GM20000 (cell line): Measurements from ENCODE around the gene AGTR1.
"Not testable (repeated sequence)": the region's sequence is repeated elsewhere in the genome, so short reads cannot be mapped to it uniquely, and the experiment has no call there.

Source experiments
- DNase-seq: peaks from one replicate; pipeline ENCODE4 v3.0.0; 2012; ENCODE audit warnings: low spot score
- TF ChIP-seq, protein P1 (sequence below): IDR thresholded peaks from 2 replicates; pipeline ENCODE4 v1.5.1; 2012; ENCODE audit warnings: mild to moderate bottlenecking, control low read depth; ENCODE audit errors: extremely low read depth, missing control alignments

AGTR1 gene

DNA sequence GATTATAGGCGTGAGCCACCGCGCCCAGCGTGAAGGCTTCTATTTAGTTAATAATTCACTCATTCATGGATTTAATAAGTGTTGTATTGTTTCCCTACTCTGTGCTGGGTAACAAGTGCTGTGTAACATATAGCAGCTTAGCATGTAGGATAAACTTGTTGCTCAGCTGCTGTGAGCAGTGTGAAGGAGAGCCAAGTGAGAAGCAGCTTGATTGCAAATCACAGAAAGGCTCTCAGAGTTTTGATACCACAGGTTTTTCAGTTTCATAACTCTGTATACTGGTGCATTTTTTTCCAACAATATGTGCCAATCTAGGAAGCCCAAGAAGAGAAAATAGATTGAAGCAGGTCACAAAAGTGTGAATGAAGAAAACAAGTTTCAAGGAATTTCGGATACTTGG lies 48.4 kb downstream of the AGTR1 start:
- TF ChIP-seq, protein P1, sequence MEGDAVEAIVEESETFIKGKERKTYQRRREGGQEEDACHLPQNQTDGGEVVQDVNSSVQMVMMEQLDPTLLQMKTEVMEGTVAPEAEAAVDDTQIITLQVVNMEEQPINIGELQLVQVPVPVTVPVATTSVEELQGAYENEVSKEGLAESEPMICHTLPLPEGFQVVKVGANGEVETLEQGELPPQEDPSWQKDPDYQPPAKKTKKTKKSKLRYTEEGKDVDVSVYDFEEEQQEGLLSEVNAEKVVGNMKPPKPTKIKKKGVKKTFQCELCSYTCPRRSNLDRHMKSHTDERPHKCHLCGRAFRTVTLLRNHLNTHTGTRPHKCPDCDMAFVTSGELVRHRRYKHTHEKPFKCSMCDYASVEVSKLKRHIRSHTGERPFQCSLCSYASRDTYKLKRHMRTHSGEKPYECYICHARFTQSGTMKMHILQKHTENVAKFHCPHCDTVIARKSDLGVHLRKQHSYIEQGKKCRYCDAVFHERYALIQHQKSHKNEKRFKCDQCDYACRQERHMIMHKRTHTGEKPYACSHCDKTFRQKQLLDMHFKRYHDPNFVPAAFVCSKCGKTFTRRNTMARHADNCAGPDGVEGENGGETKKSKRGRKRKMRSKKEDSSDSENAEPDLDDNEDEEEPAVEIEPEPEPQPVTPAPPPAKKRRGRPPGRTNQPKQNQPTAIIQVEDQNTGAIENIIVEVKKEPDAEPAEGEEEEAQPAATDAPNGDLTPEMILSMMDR: no peak
- no peak for DNase-seq

- TF ChIP-seq, protein P1: no peak
- DNase-seq: no peak
These were observed 50.6 kb downstream of the AGTR1 start for GRCh38 chr3:148748283-148748682.

DNA sequence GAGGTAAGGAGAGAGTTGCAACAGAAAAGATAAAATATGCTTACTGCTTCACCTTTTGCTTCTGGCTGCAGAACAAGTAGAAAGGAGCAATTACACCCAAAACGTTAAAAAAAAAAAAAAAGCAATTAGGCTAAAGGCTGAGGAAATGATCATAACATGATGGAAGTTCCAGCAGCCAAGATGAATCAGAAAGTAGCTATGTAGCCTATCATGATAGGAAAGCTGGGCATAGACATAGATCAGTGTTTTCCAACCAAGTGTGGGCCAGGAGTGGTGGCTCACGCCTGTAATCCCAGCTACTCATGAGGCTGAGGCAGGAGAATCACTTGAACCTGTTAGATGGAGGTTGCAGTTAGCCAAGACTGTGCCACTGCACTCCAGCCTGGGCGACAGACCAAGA lies 52.6 kb downstream of the AGTR1 start:
- DNase-seq: no peak
- TF ChIP-seq, protein P1: no peak

DNA sequence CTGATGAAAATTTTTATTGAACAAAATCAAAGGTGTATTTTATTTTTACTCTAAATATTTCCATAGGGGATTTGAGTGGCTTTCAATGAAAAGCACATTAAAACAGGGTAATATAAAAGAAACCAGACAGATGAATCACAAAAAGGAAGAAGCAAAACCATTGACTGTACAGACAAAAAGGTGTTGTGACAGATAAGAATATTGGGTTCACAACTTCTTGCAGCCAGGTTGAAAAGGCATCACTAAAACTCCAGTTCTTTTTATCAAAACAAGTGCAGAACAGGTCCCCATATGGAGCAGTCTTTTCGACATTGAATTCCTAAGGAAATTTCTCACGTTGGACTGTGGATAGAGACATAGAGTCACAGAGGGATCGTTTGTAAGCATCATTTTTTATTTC lies 53.8 kb downstream of the AGTR1 start:
- DNase-seq: no peak
- TF ChIP-seq, protein P1: no peak

- DNase-seq: not testable (repeated sequence)
These were observed 55.7 kb downstream of the AGTR1 start for GRCh38 chr3:148753385-148753784.

- TF ChIP-seq, protein P1: no peak
- no peak for DNase-seq
These were observed 57.9 kb downstream of the AGTR1 start for GRCh38 chr3:148755570-148755969.

DNA sequence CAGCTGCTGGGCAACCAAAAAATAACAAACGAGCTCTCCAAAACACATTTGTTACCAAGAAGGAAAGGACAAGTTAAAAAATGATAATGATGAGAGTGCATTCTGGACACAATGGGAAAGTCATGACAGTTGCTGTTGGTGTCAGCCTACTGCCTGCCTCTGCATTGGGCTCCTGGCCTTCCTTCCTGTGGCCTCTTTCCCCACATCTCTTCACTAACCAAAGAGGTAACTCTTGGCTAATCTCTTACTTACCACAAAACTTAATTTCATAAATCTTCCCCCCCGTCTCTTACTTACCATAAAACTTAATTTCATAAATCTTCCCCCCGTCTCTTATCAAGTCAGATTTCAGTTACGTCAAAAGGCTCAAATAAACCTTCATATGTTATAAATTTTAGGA lies 58.6 kb downstream of the AGTR1 start:
- no peak for DNase-seq
- TF ChIP-seq, protein P1: no peak
